Liver (tissue), 9 donors: ENCODE results near the gene CSTF3. TPM values are rescaled to one million over a fixed set of nuclear protein-coding genes. Genes with fewer than 3 reads are reported as not detected.

Experiments used
- DNase-seq: peaks from one replicate; pipeline ENCODE4 v3.0.0-alpha.2; 2017; ENCODE audit warnings: low spot score
- H3K27ac ChIP-seq, 2 donors: one replicate each; pipeline ENCODE4 v1.7.0; 2013; ENCODE audit warnings: inconsistent platforms in 2 of 2, low read length in 2 of 2, control low read depth in 1 of 2, low read depth in 1 of 2, mild to moderate bottlenecking in 1 of 2
- H3K27me3 ChIP-seq, 4 donors: one replicate each; pipeline versions ENCODE4 v1.6.1 to v1.7.0; 2013; ENCODE audit warnings: low read length in 3 of 4, inconsistent platforms in 1 of 4, mild to moderate bottlenecking in 1 of 4, moderate library complexity in 1 of 4; ENCODE audit not compliant: control insufficient read depth in 4 of 4, insufficient read depth in 4 of 4
- H3K36me3 ChIP-seq, 4 donors: one replicate each; pipeline versions ENCODE4 v1.6.1 to v1.7.0; 2013; ENCODE audit warnings: low read length in 3 of 4, mild to moderate bottlenecking in 3 of 4, low read depth in 1 of 4, moderate library complexity in 1 of 4; ENCODE audit not compliant: control insufficient read depth in 4 of 4, insufficient read depth in 3 of 4
- H3K4me1 ChIP-seq, 4 donors: one replicate each; pipeline versions ENCODE4 v1.6.1 to v1.7.0; 2013; ENCODE audit warnings: low read length in 3 of 4, mild to moderate bottlenecking in 3 of 4, moderate library complexity in 1 of 4; ENCODE audit not compliant: control insufficient read depth in 4 of 4, insufficient read depth in 4 of 4
- H3K4me3 ChIP-seq, 3 donors: one replicate each; pipeline versions ENCODE4 v1.6.1 to v1.7.0; 2013; ENCODE audit warnings: low read length in 3 of 3, control low read depth in 1 of 3, low read depth in 1 of 3, mild to moderate bottlenecking in 1 of 3
- H3K9ac ChIP-seq, 2 donors: one replicate each; pipeline ENCODE4 v1.7.0; 2013; ENCODE audit warnings: low read length in 2 of 2, mild to moderate bottlenecking in 2 of 2, moderate library complexity in 2 of 2, control low read depth in 1 of 2, low read depth in 1 of 2
- H3K9me3 ChIP-seq, 4 donors: one replicate each; pipeline versions ENCODE4 v1.6.1 to v1.7.0; 2013; ENCODE audit warnings: low read length in 3 of 4; ENCODE audit not compliant: control insufficient read depth in 4 of 4
- ATF3 ChIP-seq: IDR thresholded peaks from 2 replicates; pipeline ENCODE4 v1.6.1; 2016; ENCODE audit warnings: antibody characterized with exemption
- CTCF ChIP-seq: fragments of 150-350 bp; IDR thresholded peaks from 2 replicates; pipeline ENCODE4 v1.5.1; 2017; ENCODE audit warnings: improper control_type of control experiment, low read depth, low read length; ENCODE audit not compliant: missing input control
- EGR1 ChIP-seq, 2 donors: IDR thresholded peaks; 2 replicates each; pipeline ENCODE4 v1.6.1; 2016 to 2018; ENCODE audit warnings: antibody characterized with exemption in 2 of 2, low read depth in 2 of 2
- FOXA2 ChIP-seq: IDR thresholded peaks from 2 replicates; pipeline ENCODE4 v1.6.1; 2016; ENCODE audit warnings: antibody characterized with exemption
- GABPA ChIP-seq, 2 donors: IDR thresholded peaks in 1 of 2; conservative IDR thresholded peaks in 1 of 2; 2 replicates each; pipeline ENCODE4 v1.6.1; 2016; ENCODE audit warnings: antibody characterized with exemption in 2 of 2, mild to moderate bottlenecking in 1 of 2, moderate library complexity in 1 of 2
- HNF4A ChIP-seq, 2 donors: conservative IDR thresholded peaks; 2 replicates each; pipeline ENCODE4 v1.6.1; 2016; ENCODE audit warnings: antibody characterized with exemption in 2 of 2, mild to moderate bottlenecking in 2 of 2
- HNF4G ChIP-seq: IDR thresholded peaks from 2 replicates; pipeline ENCODE4 v1.6.1; 2016; ENCODE audit warnings: antibody characterized with exemption
- JUND ChIP-seq, 2 donors: IDR thresholded peaks; 2 replicates each; pipeline ENCODE4 v1.6.1; 2016; ENCODE audit warnings: antibody characterized with exemption in 2 of 2
- MAX ChIP-seq: IDR thresholded peaks from 2 replicates; pipeline ENCODE4 v1.6.1; 2016; ENCODE audit warnings: antibody characterized with exemption
- NR2F2 ChIP-seq: IDR thresholded peaks from 2 replicates; pipeline ENCODE4 v1.6.1; 2016; ENCODE audit warnings: antibody characterized with exemption
- RAD21 ChIP-seq, 2 donors: IDR thresholded peaks; 2 replicates each; pipeline ENCODE4 v1.6.1; 2016; ENCODE audit warnings: antibody characterized with exemption in 2 of 2, mild to moderate bottlenecking in 2 of 2
- REST ChIP-seq: IDR thresholded peaks from 2 replicates; pipeline ENCODE4 v1.6.1; 2016; ENCODE audit warnings: antibody characterized with exemption, mild to moderate bottlenecking
- RXRA ChIP-seq, 2 donors: IDR thresholded peaks; 2 replicates each; pipeline ENCODE4 v1.6.1; 2017 to 2018; ENCODE audit warnings: antibody characterized with exemption in 2 of 2, mild to moderate bottlenecking in 1 of 2
- SP1 ChIP-seq: IDR thresholded peaks from 2 replicates; pipeline ENCODE4 v1.6.1; 2018; ENCODE audit warnings: antibody characterized with exemption, mild to moderate bottlenecking
- TAF1 ChIP-seq: conservative IDR thresholded peaks from 2 replicates; pipeline ENCODE4 v1.6.1; 2016; ENCODE audit warnings: antibody characterized with exemption, mild to moderate bottlenecking
- YY1 ChIP-seq: IDR thresholded peaks from 2 replicates; pipeline ENCODE4 v1.6.1; 2016; ENCODE audit warnings: antibody characterized with exemption, mild to moderate bottlenecking
- ZBTB33 ChIP-seq: IDR thresholded peaks from 2 replicates; pipeline ENCODE4 v1.6.1; 2016; ENCODE audit warnings: antibody characterized with exemption
- WGBS: extraction: QIAGEN DNeasy Blood & Tissue Kit; methylation state at CpG from one replicate; pipeline ENCODE4 v1.1.7; 2013; 5-methylcytosine and 5-hydroxymethylcytosine counted together
- polyA plus RNA-seq, 2 donors: library from polyadenylated mRNA; stranded (reverse) in 1 of 2; unstranded in 1 of 2; fragments of 200-250 nt in 1 of 2; fragments of >200 nt in 1 of 2; fragmentation: Nextera tagmentation in 1 of 2; extraction: Ambion mirVana in 1 of 2; gene quantifications; one replicate each; pipeline versions ENCODE4 v1.2.1 to v1.2.3, GENCODE V29; 2013 to 2015
- total RNA-seq, 2 donors: library from RNA; depleted of rRNA; stranded (reverse); fragments of >200 nt; gene quantifications; one replicate each; pipeline ENCODE4 v1.2.3, GENCODE V29; 2014
- donor health status: healthy.
- donor health status: healthy.
- donor health status: healthy.
- donor health status: healthy.
- donor health status: healthy.

CSTF3 gene
- total and polyA plus RNA-seq, 4 donors, result 7.9 to 20.8 (median 12.3) TPM

- Histone ChIP-seq H3K9ac (no peak overlapping the region), H3K36me3 (peaks cover 0 to 3% (median 1%) of the 10 kb centered on the region in 4 donors), H3K27ac (no peak overlapping the region), H3K4me1 (peaks cover 5 to 20% (median 12%) of the 10 kb centered on the region in 4 donors), H3K27me3 (no peaks in the 10 kb centered on the region), H3K4me3 (no peak overlapping the region), H3K9me3 (no peaks in the 10 kb centered on the region)
- TF ChIP-seq MAX (no peak), CTCF (no peak), HNF4G (no peak), RAD21 (IDR thresholded peaks at IDR 0.05) (no peak), EGR1 (IDR thresholded peaks at IDR 0.05; ENCODE audit: low read depth in 2 of 2) (no peak), REST (no peak), NR2F2 (no peak), RXRA (IDR thresholded peaks at IDR 0.05) (no peak), FOXA2 (no peak), SP1 (no peak), TAF1 (no peak)
- no peak for DNase-seq
Measured at GRCh38 chr11:33089776-33090175, 71.5 kb downstream of the CSTF3 start.

- Histone ChIP-seq H3K4me1 (peaks cover 6 to 26% (median 20%) of the 10 kb centered on the region in 4 donors), H3K9me3 (no peaks in the 10 kb centered on the region), H3K4me3 (no peak overlapping the region), H3K27me3 (no peaks in the 10 kb centered on the region), H3K9ac (peak overlapping the region in 1 of 2 donors; percentile 17), H3K27ac (peak overlapping the region; percentile 84 to 93), H3K36me3 (peaks cover 0 to 5% (median under 1%) of the 10 kb centered on the region in 4 donors)
- WGBS, result 38% methylated on average over 1 of the region's 1 CpG
- no peak for DNase-seq
- TF ChIP-seq REST, result peak; percentile 63
- no peak for TF ChIP-seq EGR1 (IDR thresholded peaks at IDR 0.05; ENCODE audit: low read depth in 2 of 2)
- TF ChIP-seq RXRA (IDR thresholded peaks at IDR 0.05), result no peak
- no peak for TF ChIP-seq MAX
- no peak for TF ChIP-seq YY1
- peak in 1 of 2 donors; percentile 49 for TF ChIP-seq HNF4A (conservative IDR thresholded peaks at IDR 0.05)
- no peak for TF ChIP-seq GABPA (IDR thresholded peaks at IDR 0.05 in 1 of 2, conservative IDR thresholded peaks at IDR 0.05 in 1 of 2)
- TF ChIP-seq TAF1, result peak; percentile 99
- TF ChIP-seq ATF3, result peak; percentile 17
- no peak for TF ChIP-seq JUND (IDR thresholded peaks at IDR 0.05)
- TF ChIP-seq FOXA2, result no peak
- TF ChIP-seq RAD21 (IDR thresholded peaks at IDR 0.05), result peak in 1 of 2 donors; percentile 50
- no peak for TF ChIP-seq SP1
- no peak for TF ChIP-seq HNF4G
- TF ChIP-seq NR2F2, result no peak
- no peak for TF ChIP-seq CTCF
- TF ChIP-seq ZBTB33, result no peak
Measured at GRCh38 chr11:33086017-33086416, 75.3 kb downstream of the CSTF3 start.
